Measurements from ENCODE around the gene DISP2. TPM values are rescaled to one million over a fixed set of nuclear protein-coding genes. Genes with fewer than 3 reads are reported as not detected.

The DISP2 gene
- total RNA-seq, 1 experiment from 2014 or later: 0.62 TPM

- ChIA-PET CTCF (no interaction called here), POLR2A (ENCODE audit: low non-redundant PET) (no interaction called here)
- no TSS peak for BruUV-seq (replicated peaks)
- Histone ChIP-seq H3K4me3 (ENCODE audit: low read depth, low read length, poor library complexity, severe bottlenecking) (no peak overlapping the region), H3K36me3 (ENCODE audit: insufficient read depth, low read length, poor library complexity, severe bottlenecking) (no peaks in the 10 kb centered on the region), H3K27ac (ENCODE audit: low read depth, low read length, poor library complexity, severe bottlenecking) (no peak overlapping the region), H3K9me3 (ENCODE audit: low read depth, low read length, poor library complexity, severe bottlenecking) (no peaks in the 10 kb centered on the region), H3K4me1 (ENCODE audit: insufficient read depth, low read length, poor library complexity, severe bottlenecking) (no peaks in the 10 kb centered on the region), H3K27me3 (replicated peaks; ENCODE audit: insufficient read depth, low read depth, low read length, poor library complexity) (no peaks in the 10 kb centered on the region)
- TF ChIP-seq EZH2 (IDR thresholded peaks at IDR 0.05; ENCODE audit: borderline replicate concordance, low read depth, low read length, poor library complexity, severe bottlenecking) (no peak), CTCF (conservative IDR thresholded peaks at IDR 0.05; ENCODE audit: low read depth, low read length) (no peak)
- DNase-seq (ENCODE audit: low spot score): no peak
- intact Hi-C loops (cut with micrococcal nuclease; ENCODE audit: unreplicated experiment): loop anchor here (10.0 kb wide), 1 partner anchor 166 kb away; no protein-coding TSS in a partner anchor
These were observed 9.5 kb upstream of the DISP2 start for GRCh38 chr15:40348474-40348870.

GRCh38 chr15:40349163-40349562 is 8.9 kb upstream of the DISP2 start:
- ChIA-PET CTCF (no interaction called here), POLR2A (ENCODE audit: low non-redundant PET) (no interaction called here)
- TF ChIP-seq CTCF (conservative IDR thresholded peaks at IDR 0.05; ENCODE audit: low read depth, low read length) (no peak), EZH2 (IDR thresholded peaks at IDR 0.05; ENCODE audit: borderline replicate concordance, low read depth, low read length, poor library complexity, severe bottlenecking) (no peak)
- Histone ChIP-seq H3K4me1 (ENCODE audit: insufficient read depth, low read length, poor library complexity, severe bottlenecking) (peaks cover 3% of the 10 kb centered on the region), H3K36me3 (ENCODE audit: insufficient read depth, low read length, poor library complexity, severe bottlenecking) (no peaks in the 10 kb centered on the region), H3K9me3 (ENCODE audit: low read depth, low read length, poor library complexity, severe bottlenecking) (no peaks in the 10 kb centered on the region), H3K27ac (ENCODE audit: low read depth, low read length, poor library complexity, severe bottlenecking) (no peak overlapping the region), H3K27me3 (replicated peaks; ENCODE audit: insufficient read depth, low read depth, low read length, poor library complexity) (no peaks in the 10 kb centered on the region), H3K4me3 (ENCODE audit: low read depth, low read length, poor library complexity, severe bottlenecking) (no peak overlapping the region)
- no TSS peak for BruUV-seq (replicated peaks)
- intact Hi-C loops (cut with micrococcal nuclease; ENCODE audit: unreplicated experiment): loop anchor here (10.0 kb wide), 1 partner anchor 166 kb away; no protein-coding TSS in a partner anchor
- no peak for DNase-seq (ENCODE audit: low spot score)

- DNase-seq (ENCODE audit: low spot score): no peak
- Histone ChIP-seq H3K36me3 (ENCODE audit: insufficient read depth, low read length, poor library complexity, severe bottlenecking) (no peaks in the 10 kb centered on the region), H3K27ac (ENCODE audit: low read depth, low read length, poor library complexity, severe bottlenecking) (no peak overlapping the region), H3K4me1 (ENCODE audit: insufficient read depth, low read length, poor library complexity, severe bottlenecking) (peaks cover 11% of the 10 kb centered on the region), H3K9me3 (ENCODE audit: low read depth, low read length, poor library complexity, severe bottlenecking) (no peaks in the 10 kb centered on the region), H3K27me3 (replicated peaks; ENCODE audit: insufficient read depth, low read depth, low read length, poor library complexity) (no peaks in the 10 kb centered on the region), H3K4me3 (ENCODE audit: low read depth, low read length, poor library complexity, severe bottlenecking) (no peak overlapping the region)
- ChIA-PET POLR2A (ENCODE audit: low non-redundant PET) (interaction anchor here (0.6 kb wide), 2 partner anchors 370 to 751 kb away, joined by 3 read pairs; no protein-coding TSS in a partner anchor), CTCF (no interaction called here)
- TF ChIP-seq CTCF (conservative IDR thresholded peaks at IDR 0.05; ENCODE audit: low read depth, low read length) (no peak), EZH2 (IDR thresholded peaks at IDR 0.05; ENCODE audit: borderline replicate concordance, low read depth, low read length, poor library complexity, severe bottlenecking) (no peak)
- intact Hi-C loops (cut with micrococcal nuclease; ENCODE audit: unreplicated experiment): no loop called here
- BruUV-seq (replicated peaks): no TSS peak
These were observed 5.6 kb upstream of the DISP2 start for GRCh38 chr15:40352281-40352901.

Measured in A673 (cell line).